ENCODE measurements around the gene SLC40A1. TPM values are rescaled to one million over a fixed set of nuclear protein-coding genes. Genes with fewer than 3 reads are reported as not detected.
"Not testable (repeated sequence)": the region's sequence is repeated elsewhere in the genome, so short reads cannot be mapped to it uniquely, and the experiment has no call there.

The SLC40A1 gene
- total RNA-seq, 1 experiment from 2014 or later, result not detected

- H3K4me1 Mint-ChIP-seq, result no peaks in the 10 kb centered on the region
- no peak overlapping the region for H3K27ac Mint-ChIP-seq
- Histone ChIP-seq H4K8ac (replicated peaks; ENCODE audit: insufficient read length, low read depth, low read length) (no peak overlapping the region), H2BK15ac (ENCODE audit: low read depth, low read length) (no peak overlapping the region), H2AFZ (ENCODE audit: low read length) (no peak overlapping the region), H2BK20ac (ENCODE audit: low read depth, low read length, poor library complexity, severe bottlenecking) (no peak overlapping the region), H2BK12ac (ENCODE audit: insufficient read length, low read depth, low read length) (no peak overlapping the region), H3K79me1 (ENCODE audit: insufficient read depth, low read depth, low read length, poor library complexity, severe bottlenecking) (no peaks in the 10 kb centered on the region), H3K4me1 (ENCODE audit: insufficient read depth, low read length) (no peaks in the 10 kb centered on the region), H3K79me2 (ENCODE audit: insufficient read depth, low read length) (no peaks in the 10 kb centered on the region), H3K23me2 (ENCODE audit: insufficient read length, low read depth, low read length, poor library complexity, severe bottlenecking) (no peaks in the 10 kb centered on the region), H2BK5ac (ENCODE audit: insufficient read length, low read length) (no peak overlapping the region), H3K14ac (ENCODE audit: insufficient read depth, low read length) (no peak overlapping the region), H3K23ac (ENCODE audit: insufficient read length, low read depth, low read length) (no peak overlapping the region), H3K4me2 (ENCODE audit: insufficient read depth, insufficient read length, low read length) (no peak overlapping the region), H4K20me1 (ENCODE audit: control insufficient read depth, insufficient read depth, insufficient read length) (no peaks in the 10 kb centered on the region), H3K9me3 (ENCODE audit: control insufficient read depth, low read depth, low read length) (no peaks in the 10 kb centered on the region), H2BK120ac (ENCODE audit: low read depth, low read length, poor library complexity, severe bottlenecking) (no peak overlapping the region), H3K9ac (ENCODE audit: extremely low read depth, insufficient read length, low read length) (no peak overlapping the region), H3K27ac (ENCODE audit: insufficient read length, low read depth, low read length) (no peak overlapping the region), H3K56ac (ENCODE audit: insufficient read length, low read depth, low read length) (no peak overlapping the region), H4K5ac (ENCODE audit: insufficient read length, low read depth, low read length) (no peak overlapping the region), H2AK5ac (ENCODE audit: insufficient read length, low read length) (no peak overlapping the region), H3K27me3 (ENCODE audit: insufficient read depth, low read length) (no peaks in the 10 kb centered on the region), H4K91ac (ENCODE audit: insufficient read length, low read depth, low read length) (no peak overlapping the region), H3T11ph (ENCODE audit: low read length) (no peak overlapping the region), H3K18ac (ENCODE audit: insufficient read length, low read depth, low read length) (no peak overlapping the region), H3K4ac (ENCODE audit: low read depth, low read length) (no peak overlapping the region)
- H3K36me3 Mint-ChIP-seq (ENCODE audit: insufficient read depth in 1 of 3, low read depth in 3 of 3), result no peaks in the 10 kb centered on the region
- no peaks in the 10 kb centered on the region; a peak in 1 of 5 replicates for H3K9me3 Mint-ChIP-seq
- DNase-seq, result no peak
- no peak for TF ChIP-seq CTCF (conservative IDR thresholded peaks at IDR 0.05)
- WGBS (ENCODE audit: extremely low coverage, insufficient read length, low lambda C conversion rate), result no CpG with 5 or more reads among the region's 4 CpGs
- H3K27me3 Mint-ChIP-seq (ENCODE audit: low read depth), result no peaks in the 10 kb centered on the region; the same call in 1 of the 2 replicates
- no peak overlapping the region for H3K4me3 Mint-ChIP-seq
Measured at GRCh38 chr2:189602233-189602632, 21.6 kb upstream of the SLC40A1 start.

- not testable (repeated sequence) for H3K27ac ChIP-seq (ENCODE audit: insufficient read length, low read depth, low read length); H4K8ac ChIP-seq (replicated peaks; ENCODE audit: insufficient read length, low read depth, low read length); H2AK5ac ChIP-seq (ENCODE audit: insufficient read length, low read length); H3K4ac ChIP-seq (ENCODE audit: low read depth, low read length); H3K23ac ChIP-seq (ENCODE audit: insufficient read length, low read depth, low read length); H3K36me3 Mint-ChIP-seq (ENCODE audit: insufficient read depth in 1 of 3, low read depth in 3 of 3); H2BK5ac ChIP-seq (ENCODE audit: insufficient read length, low read length); H3K14ac ChIP-seq (ENCODE audit: insufficient read depth, low read length); H3K4me3 Mint-ChIP-seq; DNase-seq; H3K4me2 ChIP-seq (ENCODE audit: insufficient read depth, insufficient read length, low read length); H3K9ac ChIP-seq (ENCODE audit: extremely low read depth, insufficient read length, low read length); H2BK20ac ChIP-seq (ENCODE audit: low read depth, low read length, poor library complexity, severe bottlenecking); H2BK12ac ChIP-seq (ENCODE audit: insufficient read length, low read depth, low read length); H3K56ac ChIP-seq (ENCODE audit: insufficient read length, low read depth, low read length); H3K9me3 ChIP-seq (ENCODE audit: control insufficient read depth, low read depth, low read length); H4K20me1 ChIP-seq (ENCODE audit: control insufficient read depth, insufficient read depth, insufficient read length); H3K4me1 Mint-ChIP-seq; H3K27me3 Mint-ChIP-seq (ENCODE audit: low read depth); H3K27me3 ChIP-seq (ENCODE audit: insufficient read depth, low read length); H3K27ac Mint-ChIP-seq; H3K79me2 ChIP-seq (ENCODE audit: insufficient read depth, low read length); H3K23me2 ChIP-seq (ENCODE audit: insufficient read length, low read depth, low read length, poor library complexity, severe bottlenecking); H3K18ac ChIP-seq (ENCODE audit: insufficient read length, low read depth, low read length); H3K79me1 ChIP-seq (ENCODE audit: insufficient read depth, low read depth, low read length, poor library complexity, severe bottlenecking); H2BK120ac ChIP-seq (ENCODE audit: low read depth, low read length, poor library complexity, severe bottlenecking); H2BK15ac ChIP-seq (ENCODE audit: low read depth, low read length); H4K91ac ChIP-seq (ENCODE audit: insufficient read length, low read depth, low read length); H3K4me1 ChIP-seq (ENCODE audit: insufficient read depth, low read length); H3K9me3 Mint-ChIP-seq; H4K5ac ChIP-seq (ENCODE audit: insufficient read length, low read depth, low read length); H2AFZ ChIP-seq (ENCODE audit: low read length); H3T11ph ChIP-seq (ENCODE audit: low read length)
- WGBS (ENCODE audit: extremely low coverage, insufficient read length, low lambda C conversion rate), result no CpG with 5 or more reads among the region's 2 CpGs
Measured at GRCh38 chr2:189601652-189602051, 21.1 kb upstream of the SLC40A1 start.
